Measurements from ENCODE around the gene SPRN.
"Not testable (repeated sequence)": the region's sequence is repeated elsewhere in the genome, so short reads cannot be mapped to it uniquely, and the experiment has no call there.

The SPRN gene

GRCh38 chr10:133456041-133456951 lies 31.9 kb upstream of the SPRN start:
- no peak for DNase-seq (ENCODE audit: low read depth, low spot score)

- DNase-seq (ENCODE audit: low read depth, low spot score) = no peak
Measured at GRCh38 chr10:133455611-133456031, 31.2 kb upstream of the SPRN start.

GRCh38 chr10:133455196-133455595 lies 30.8 kb upstream of the SPRN start:
- DNase-seq (ENCODE audit: low read depth, low spot score) = no peak

- no peak for DNase-seq (ENCODE audit: low read depth, low spot score)
Measured at GRCh38 chr10:133454204-133454893, 29.9 kb upstream of the SPRN start.

GRCh38 chr10:133453516-133454203 lies 29.2 kb upstream of the SPRN start, which contains the start of gene SCART1:
Gene SCART1 (plus strand): TSS chr10:133453945. CDS start chr10:133453998, 53 bp downstream.
- DNase-seq (ENCODE audit: low read depth, low spot score) = no peak

- DNase-seq (ENCODE audit: low read depth, low spot score) = no peak
Measured at GRCh38 chr10:133452453-133452852, 28.0 kb upstream of the SPRN start.

- DNase-seq (ENCODE audit: low read depth, low spot score) = no peak
Measured at GRCh38 chr10:133451346-133451745, 26.9 kb upstream of the SPRN start.

- DNase-seq (ENCODE audit: low read depth, low spot score) = no peak
Measured at GRCh38 chr10:133448120-133448519, 23.7 kb upstream of the SPRN start.

GRCh38 chr10:133446979-133447378 lies 22.6 kb upstream of the SPRN start:
- DNase-seq (ENCODE audit: low read depth, low spot score) = no peak

GRCh38 chr10:133445751-133446708 lies 21.6 kb upstream of the SPRN start:
- no peak for DNase-seq (ENCODE audit: low read depth, low spot score)

- DNase-seq (ENCODE audit: low read depth, low spot score) = no peak
Measured at GRCh38 chr10:133445268-133445732, 20.9 kb upstream of the SPRN start.

- DNase-seq (ENCODE audit: low read depth, low spot score) = no peak
Measured at GRCh38 chr10:133444342-133445267, 20.2 kb upstream of the SPRN start.

GRCh38 chr10:133442967-133443924 lies 18.8 kb upstream of the SPRN start:
- DNase-seq (ENCODE audit: low read depth, low spot score) = no peak

- DNase-seq (ENCODE audit: low read depth, low spot score) = no peak
Measured at GRCh38 chr10:133442191-133442966, 18.0 kb upstream of the SPRN start.

GRCh38 chr10:133441780-133442179 lies 17.4 kb upstream of the SPRN start:
- no peak for DNase-seq (ENCODE audit: low read depth, low spot score)

GRCh38 chr10:133441356-133441755 lies 16.9 kb upstream of the SPRN start:
- not testable (repeated sequence) for DNase-seq (ENCODE audit: low read depth, low spot score)

GRCh38 chr10:133440633-133441285 lies 16.3 kb upstream of the SPRN start:
- no peak for DNase-seq (ENCODE audit: low read depth, low spot score)

Data from smooth muscle cell of the brain vasculature (primary cell).